Activated CD4-positive, alpha-beta T cell treated with anti-CD3 and anti-CD28 coated beads for 36 hours (primary cell): Measurements from ENCODE around the gene ANKRD13C. TPM values are rescaled to one million over a fixed set of nuclear protein-coding genes. Genes with fewer than 3 reads are reported as not detected.

Source experiments
- ATAC-seq: fragments of 200-7000 bp; cut with Tn5 transposase; one replicate; pipeline ENCODE4 v1.10.0; 2021; ENCODE audit warnings: mild to moderate bottlenecking, moderate library complexity
- CTCF ChIA-PET: fragments of 350-600 bp; sonication (Branson Sonifier 250); formaldehyde crosslinking; loops from one replicate; lab custom pipeline; 2021; ENCODE audit warnings: antibody characterized with exemption; lab: Charles Lee
- POLR2A ChIA-PET: fragments of 350-600 bp; sonication (Branson Sonifier 250); formaldehyde crosslinking; loops from one replicate; lab custom pipeline; 2021; ENCODE audit warnings: antibody characterized with exemption, inconsistent platforms; lab: Charles Lee
- DNase-seq: peaks from one replicate; pipeline ENCODE4 v3.0.0-alpha.2; 2020
- H3K27ac Mint-ChIP-seq: one replicate; pipeline ENCODE4 v1.8.0; 2021; ENCODE audit warnings: mixed read lengths
- H3K27me3 Mint-ChIP-seq: one replicate; pipeline ENCODE4 v1.8.0; 2021; ENCODE audit warnings: mixed read lengths
- H3K36me3 Mint-ChIP-seq: one replicate; pipeline ENCODE4 v1.8.0; 2021; ENCODE audit warnings: low read depth, mixed read lengths
- H3K4me1 Mint-ChIP-seq: one replicate; pipeline ENCODE4 v1.8.0; 2021; ENCODE audit warnings: mixed read lengths
- H3K4me3 Mint-ChIP-seq: one replicate; pipeline ENCODE4 v1.8.0; 2021; ENCODE audit warnings: mild to moderate bottlenecking, moderate library complexity, mixed read lengths
- H3K9me3 Mint-ChIP-seq: one replicate; pipeline ENCODE4 v1.8.0; 2021; ENCODE audit warnings: low read depth, mixed read lengths
- intact Hi-C, 2 experiments: fragments of 100-400 bp; cut with DNase I in 1 of 2; cut with micrococcal nuclease in 1 of 2; formaldehyde crosslinking; loops; one replicate each; pipeline versions ENCODE4 v1.14.2 to v1.15.1; 2022 to 2024; cut with DNase I, micrococcal nuclease
- total RNA-seq, 2 experiments: library from RNA; stranded (reverse); gene quantifications; one replicate each; pipeline ENCODE4 v1.2.3, GENCODE V29; 2021

Gene ANKRD13C
- total RNA-seq, result 10 to 100 TPM; 13.9 TPM

- no peaks in the 10 kb centered on the region for H3K27me3 Mint-ChIP-seq
- ATAC-seq (peak; percentile 96), DNase-seq (peak; percentile 95)
- no peaks in the 10 kb centered on the region for H3K9me3 Mint-ChIP-seq
- POLR2A ChIA-PET, result interaction anchor here (0.6 to 3.0 kb wide), 5 partner anchors 15 to 726 kb away, joined by 3 to 48 read pairs (median 6); partner anchors contain the start of genes CTH, SRSF11 and ZRANB2
- intact Hi-C loops, result loop anchor here (1.0 to 5.0 kb wide), 7 partner anchors 56 to 727 kb away; partner anchors contain the start of genes LRRC40 (in 2 of the 2), SRSF11 (in 2 of the 2), ZRANB2 (in 2 of the 2) and CTH (in 1 of the 2)
- peaks cover 20% of the 10 kb centered on the region for H3K36me3 Mint-ChIP-seq
- CTCF ChIA-PET, result interaction anchor here (0.5 to 2.5 kb wide), 3 partner anchors 41 to 83 kb away, joined by 3 to 16 read pairs (median 4); partner anchors contain the start of gene CTH
- H3K4me1 Mint-ChIP-seq, result peaks cover 33% of the 10 kb centered on the region
- H3K27ac Mint-ChIP-seq, result peak within 1 kb of the TSS; percentile 100
- peak within 1 kb of the TSS; percentile 91 for H3K4me3 Mint-ChIP-seq
Observed at GRCh38 chr1:70354332-70355110, at the start of gene ANKRD13C. Gene ANKRD13C, minus strand, starts transcription at chr1:70354722. Its CDS starts 314 bp downstream, at chr1:70354408.

GRCh38 chr1:70403759-70404158, 49.2 kb upstream of the ANKRD13C start:
- Mint-ChIP-seq H3K36me3 (no peaks in the 10 kb centered on the region), H3K4me3 (no peak overlapping the region), H3K27ac (no peak overlapping the region), H3K4me1 (no peaks in the 10 kb centered on the region), H3K9me3 (no peaks in the 10 kb centered on the region), H3K27me3 (peaks cover 6% of the 10 kb centered on the region)
- no peak for DNase-seq
- CTCF ChIA-PET, result interaction anchor here (0.6 kb wide), 1 partner anchor 31 kb away, joined by 3 read pairs; no protein-coding TSS in a partner anchor
- POLR2A ChIA-PET, result no interaction called here
- ATAC-seq, result no peak
- intact Hi-C loops, result no loop called here

GRCh38 chr1:70401974-70402373, 47.5 kb upstream of the ANKRD13C start:
- H3K4me1 Mint-ChIP-seq, result no peaks in the 10 kb centered on the region
- DNase-seq, result no peak

GRCh38 chr1:70400335-70400734, 45.8 kb upstream of the ANKRD13C start:
- H3K27ac Mint-ChIP-seq, result no peak overlapping the region
- ATAC-seq, result no peak
- ChIA-PET POLR2A (no interaction called here), CTCF (no interaction called here)
- H3K9me3 Mint-ChIP-seq, result no peaks in the 10 kb centered on the region
- H3K4me3 Mint-ChIP-seq, result no peak overlapping the region
- intact Hi-C loops, result no loop called here
- no peaks in the 10 kb centered on the region for H3K4me1 Mint-ChIP-seq
- peaks cover 8% of the 10 kb centered on the region for H3K27me3 Mint-ChIP-seq
- no peak for DNase-seq
- H3K36me3 Mint-ChIP-seq, result no peaks in the 10 kb centered on the region

More at GRCh38 chr1:70401974-70402373, 47.5 kb upstream of the ANKRD13C start:
- POLR2A ChIA-PET, result no interaction called here
- ATAC-seq, result no peak
- Mint-ChIP-seq H3K36me3 (no peaks in the 10 kb centered on the region), H3K27me3 (peaks cover 8% of the 10 kb centered on the region), H3K9me3 (no peaks in the 10 kb centered on the region), H3K4me3 (no peak overlapping the region), H3K27ac (no peak overlapping the region)
- intact Hi-C loops, result no loop called here
- CTCF ChIA-PET, result no interaction called here

- ATAC-seq (no peak), DNase-seq (no peak)
- H3K4me3 Mint-ChIP-seq, result no peak overlapping the region
- ChIA-PET CTCF (no interaction called here), POLR2A (no interaction called here)
- intact Hi-C loops, result no loop called here
- no peaks in the 10 kb centered on the region for H3K36me3 Mint-ChIP-seq
- no peak overlapping the region for H3K27ac Mint-ChIP-seq
- H3K4me1 Mint-ChIP-seq, result no peaks in the 10 kb centered on the region
- H3K9me3 Mint-ChIP-seq, result no peaks in the 10 kb centered on the region
- H3K27me3 Mint-ChIP-seq, result peaks cover 4% of the 10 kb centered on the region
Observed at GRCh38 chr1:70397013-70397412, 42.5 kb upstream of the ANKRD13C start.

- no peaks in the 10 kb centered on the region for H3K4me1 Mint-ChIP-seq
- POLR2A ChIA-PET, result no interaction called here
- no peak overlapping the region for H3K4me3 Mint-ChIP-seq
- CTCF ChIA-PET, result no interaction called here
- H3K9me3 Mint-ChIP-seq, result no peaks in the 10 kb centered on the region
- intact Hi-C loops, result no loop called here
- no peaks in the 10 kb centered on the region for H3K36me3 Mint-ChIP-seq
- peaks cover 4% of the 10 kb centered on the region for H3K27me3 Mint-ChIP-seq
- no peak for DNase-seq
- no peak overlapping the region for H3K27ac Mint-ChIP-seq
- no peak for ATAC-seq
Observed at GRCh38 chr1:70396607-70397006, 42.1 kb upstream of the ANKRD13C start.

- Mint-ChIP-seq H3K27ac (no peak overlapping the region), H3K27me3 (peaks cover 8% of the 10 kb centered on the region), H3K9me3 (no peaks in the 10 kb centered on the region), H3K36me3 (no peaks in the 10 kb centered on the region), H3K4me3 (no peak overlapping the region), H3K4me1 (no peaks in the 10 kb centered on the region)
- DNase-seq (no peak), ATAC-seq (no peak)
- ChIA-PET CTCF (interaction anchor here (0.8 to 1.4 kb wide), 2 partner anchors 9 to 19 kb away, joined by 4 to 5 read pairs; partner anchors contain the start of gene CTH), POLR2A (no interaction called here)
- intact Hi-C loops, result no loop called here
Observed at GRCh38 chr1:70392626-70393025, 38.1 kb upstream of the ANKRD13C start.

GRCh38 chr1:70387507-70387906, 33.0 kb upstream of the ANKRD13C start:
- Mint-ChIP-seq H3K4me1 (no peaks in the 10 kb centered on the region), H3K4me3 (no peak overlapping the region), H3K27me3 (peaks cover 13% of the 10 kb centered on the region), H3K36me3 (no peaks in the 10 kb centered on the region), H3K27ac (no peak overlapping the region), H3K9me3 (no peaks in the 10 kb centered on the region)
- CTCF ChIA-PET, result interaction anchor here (1.0 kb wide), 1 partner anchor 11 kb away, joined by 3 read pairs; no protein-coding TSS in a partner anchor
- ATAC-seq, result no peak
- intact Hi-C loops, result no loop called here
- POLR2A ChIA-PET, result no interaction called here
- no peak for DNase-seq

GRCh38 chr1:70386121-70386520, 31.6 kb upstream of the ANKRD13C start:
- CTCF ChIA-PET, result interaction anchor here (1.6 kb wide), 1 partner anchor 14 kb away, joined by 6 read pairs; no protein-coding TSS in a partner anchor

GRCh38 chr1:70385477-70385876, 31.0 kb upstream of the ANKRD13C start:
- Mint-ChIP-seq H3K4me3 (no peak overlapping the region), H3K27ac (no peak overlapping the region), H3K36me3 (no peaks in the 10 kb centered on the region), H3K9me3 (no peaks in the 10 kb centered on the region), H3K4me1 (no peaks in the 10 kb centered on the region), H3K27me3 (peaks cover 13% of the 10 kb centered on the region)
- CTCF ChIA-PET, result interaction anchor here (1.6 kb wide), 1 partner anchor 13 kb away, joined by 6 read pairs; no protein-coding TSS in a partner anchor
- DNase-seq (no peak), ATAC-seq (no peak)
- intact Hi-C loops, result no loop called here
- POLR2A ChIA-PET, result no interaction called here

More at GRCh38 chr1:70386121-70386520, 31.6 kb upstream of the ANKRD13C start:
- POLR2A ChIA-PET, result no interaction called here
- Mint-ChIP-seq H3K9me3 (no peaks in the 10 kb centered on the region), H3K4me3 (no peak overlapping the region), H3K27me3 (peaks cover 13% of the 10 kb centered on the region), H3K27ac (no peak overlapping the region), H3K4me1 (no peaks in the 10 kb centered on the region), H3K36me3 (no peaks in the 10 kb centered on the region)
- intact Hi-C loops, result no loop called here
- DNase-seq, result no peak
- no peak for ATAC-seq

- Mint-ChIP-seq H3K27ac (no peak overlapping the region), H3K4me1 (no peaks in the 10 kb centered on the region), H3K36me3 (no peaks in the 10 kb centered on the region), H3K4me3 (no peak overlapping the region), H3K27me3 (peaks cover 13% of the 10 kb centered on the region), H3K9me3 (no peaks in the 10 kb centered on the region)
- POLR2A ChIA-PET, result no interaction called here
- ATAC-seq (no peak), DNase-seq (no peak)
- CTCF ChIA-PET, result no interaction called here
- intact Hi-C loops, result no loop called here
Observed at GRCh38 chr1:70384542-70384941, 30.0 kb upstream of the ANKRD13C start.
